ENCODE measurements around the gene ECM1. TPM values are rescaled to one million over a fixed set of nuclear protein-coding genes. Genes with fewer than 3 reads are reported as not detected.

The ECM1 gene
- total RNA-seq, 1 experiment from 2014 or later, result 1.4 TPM

DNA sequence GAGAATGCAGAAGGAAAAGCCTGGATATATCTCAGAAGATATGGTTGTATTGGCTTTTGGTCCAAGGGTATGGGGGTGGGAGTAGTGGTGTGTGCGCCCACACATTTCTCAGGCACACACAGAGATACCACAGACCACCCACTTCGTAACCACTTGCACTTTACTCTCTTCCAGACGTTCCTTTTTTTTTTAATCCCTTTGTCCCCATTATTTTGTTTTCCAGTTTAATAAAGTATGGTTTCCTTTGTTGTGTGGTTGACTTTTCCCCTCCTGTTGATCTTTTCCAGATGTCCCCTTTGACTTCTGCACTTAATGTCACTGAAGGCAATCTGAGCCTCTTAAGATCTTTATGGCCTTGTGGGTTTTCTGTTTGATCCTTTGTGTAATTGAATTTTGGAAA, 31.2 kb upstream of the ECM1 start:
- H2BK12ac ChIP-seq (ENCODE audit: insufficient read length, low read depth, low read length), result no peak overlapping the region
- no peak overlapping the region for H3K23ac ChIP-seq (ENCODE audit: insufficient read length, low read depth, low read length)
- peaks cover 7 to 16% (median 11%) of the 10 kb centered on the region in 3 experiments; a peak in 6 of 7 replicates for H3K36me3 Mint-ChIP-seq (ENCODE audit: insufficient read depth in 1 of 3, low read depth in 3 of 3)
- no peak overlapping the region for H3K27ac ChIP-seq (ENCODE audit: insufficient read length, low read depth, low read length)
- H3K4ac ChIP-seq (ENCODE audit: low read depth, low read length), result no peak overlapping the region
- no peak overlapping the region for H4K5ac ChIP-seq (ENCODE audit: insufficient read length, low read depth, low read length)
- H3K4me3 Mint-ChIP-seq, result no peak overlapping the region
- no peak overlapping the region for H3T11ph ChIP-seq (ENCODE audit: low read length)
- no peaks in the 10 kb centered on the region for H3K27me3 ChIP-seq (ENCODE audit: insufficient read depth, low read length)
- peak overlapping the region in 1 of 3 experiments; percentile 35; a peak in 2 of 7 replicates for H3K27ac Mint-ChIP-seq
- TF ChIP-seq, protein P1, sequence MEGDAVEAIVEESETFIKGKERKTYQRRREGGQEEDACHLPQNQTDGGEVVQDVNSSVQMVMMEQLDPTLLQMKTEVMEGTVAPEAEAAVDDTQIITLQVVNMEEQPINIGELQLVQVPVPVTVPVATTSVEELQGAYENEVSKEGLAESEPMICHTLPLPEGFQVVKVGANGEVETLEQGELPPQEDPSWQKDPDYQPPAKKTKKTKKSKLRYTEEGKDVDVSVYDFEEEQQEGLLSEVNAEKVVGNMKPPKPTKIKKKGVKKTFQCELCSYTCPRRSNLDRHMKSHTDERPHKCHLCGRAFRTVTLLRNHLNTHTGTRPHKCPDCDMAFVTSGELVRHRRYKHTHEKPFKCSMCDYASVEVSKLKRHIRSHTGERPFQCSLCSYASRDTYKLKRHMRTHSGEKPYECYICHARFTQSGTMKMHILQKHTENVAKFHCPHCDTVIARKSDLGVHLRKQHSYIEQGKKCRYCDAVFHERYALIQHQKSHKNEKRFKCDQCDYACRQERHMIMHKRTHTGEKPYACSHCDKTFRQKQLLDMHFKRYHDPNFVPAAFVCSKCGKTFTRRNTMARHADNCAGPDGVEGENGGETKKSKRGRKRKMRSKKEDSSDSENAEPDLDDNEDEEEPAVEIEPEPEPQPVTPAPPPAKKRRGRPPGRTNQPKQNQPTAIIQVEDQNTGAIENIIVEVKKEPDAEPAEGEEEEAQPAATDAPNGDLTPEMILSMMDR (conservative IDR thresholded peaks at IDR 0.05), result no peak
- H3K79me1 ChIP-seq (ENCODE audit: insufficient read depth, low read depth, low read length, poor library complexity, severe bottlenecking), result no peaks in the 10 kb centered on the region
- no peak overlapping the region for H3K9ac ChIP-seq (ENCODE audit: extremely low read depth, insufficient read length, low read length)
- no peak overlapping the region for H2AK5ac ChIP-seq (ENCODE audit: insufficient read length, low read length)
- no peak overlapping the region for H3K18ac ChIP-seq (ENCODE audit: insufficient read length, low read depth, low read length)
- H2BK15ac ChIP-seq (ENCODE audit: low read depth, low read length), result no peak overlapping the region
- DNase-seq, result no peak
- no peak overlapping the region for H2BK5ac ChIP-seq (ENCODE audit: insufficient read length, low read length)
- H3K27me3 Mint-ChIP-seq (ENCODE audit: low read depth), result peaks cover 6% of the 10 kb centered on the region
- no peak overlapping the region for H3K56ac ChIP-seq (ENCODE audit: insufficient read length, low read depth, low read length)
- H3K4me1 ChIP-seq (ENCODE audit: insufficient read depth, low read length), result no peaks in the 10 kb centered on the region; the same call in 1 of the 2 replicates
- WGBS (ENCODE audit: extremely low coverage, insufficient read length, low lambda C conversion rate), result no CpG with 5 or more reads among the region's 3 CpGs
- H4K91ac ChIP-seq (ENCODE audit: insufficient read length, low read depth, low read length), result no peak overlapping the region
- H3K79me2 ChIP-seq (ENCODE audit: insufficient read depth, low read length), result no peaks in the 10 kb centered on the region
- no peaks in the 10 kb centered on the region for H4K20me1 ChIP-seq (ENCODE audit: control insufficient read depth, insufficient read depth, insufficient read length)
- H3K23me2 ChIP-seq (ENCODE audit: insufficient read length, low read depth, low read length, poor library complexity, severe bottlenecking), result no peaks in the 10 kb centered on the region
- H2BK120ac ChIP-seq (ENCODE audit: low read depth, low read length, poor library complexity, severe bottlenecking), result no peak overlapping the region
- no peak overlapping the region for H3K14ac ChIP-seq (ENCODE audit: insufficient read depth, low read length)
- no peaks in the 10 kb centered on the region for H3K9me3 Mint-ChIP-seq
- no peak overlapping the region for H2AFZ ChIP-seq (ENCODE audit: low read length)
- no peaks in the 10 kb centered on the region for H3K9me3 ChIP-seq (ENCODE audit: control insufficient read depth, low read depth, low read length)
- H4K8ac ChIP-seq (replicated peaks; ENCODE audit: insufficient read length, low read depth, low read length), result no peak overlapping the region
- H3K4me2 ChIP-seq (ENCODE audit: insufficient read depth, insufficient read length, low read length), result no peak overlapping the region
- H3K4me1 Mint-ChIP-seq, result peaks cover 6 to 13% of the 10 kb centered on the region in 2 experiments
- no peak overlapping the region for H2BK20ac ChIP-seq (ENCODE audit: low read depth, low read length, poor library complexity, severe bottlenecking)

Data from H9 (cell line).